IPS-15b (cell line): ENCODE data around the gene MPRIP.

Experiments used
- H3K27me3 ChIP-seq: one replicate; pipeline ENCODE4 v1.6.1; 2013; ENCODE audit warnings: low read length; ENCODE audit not compliant: control insufficient read depth, insufficient read depth
- H3K36me3 ChIP-seq: one replicate; pipeline ENCODE4 v1.6.1; 2013; ENCODE audit warnings: low read length; ENCODE audit not compliant: control insufficient read depth, insufficient read depth
- H3K4me1 ChIP-seq: one replicate; pipeline ENCODE4 v1.6.1; 2013; ENCODE audit warnings: mild to moderate bottlenecking, low read length; ENCODE audit not compliant: control insufficient read depth, insufficient read depth
- H3K4me3 ChIP-seq: one replicate; pipeline ENCODE4 v1.5.1; 2013; ENCODE audit warnings: low read depth, low read length
- H3K9ac ChIP-seq: one replicate; pipeline ENCODE4 v1.6.1; 2013; ENCODE audit warnings: low read depth, mild to moderate bottlenecking, low read length
- H3K9me3 ChIP-seq: one replicate; pipeline ENCODE4 v1.6.1; 2013; ENCODE audit warnings: mild to moderate bottlenecking, low read length; ENCODE audit not compliant: control insufficient read depth, insufficient read depth

Gene MPRIP

GRCh38 chr17:17137731-17138585, 95.7 kb downstream of the MPRIP start:
- H3K4me1 ChIP-seq = no peaks in the 10 kb centered on the region
- H3K36me3 ChIP-seq = peaks cover 25% of the 10 kb centered on the region
- H3K9ac ChIP-seq = no peak overlapping the region
- no peak overlapping the region for H3K4me3 ChIP-seq
- H3K27me3 ChIP-seq = no peaks in the 10 kb centered on the region
- H3K9me3 ChIP-seq = no peaks in the 10 kb centered on the region

- H3K27me3 ChIP-seq = no peaks in the 10 kb centered on the region
- no peaks in the 10 kb centered on the region for H3K9me3 ChIP-seq
- H3K4me3 ChIP-seq = no peak overlapping the region
- H3K4me1 ChIP-seq = no peaks in the 10 kb centered on the region
- H3K36me3 ChIP-seq = peaks cover 38% of the 10 kb centered on the region
- no peak overlapping the region for H3K9ac ChIP-seq
Observed at GRCh38 chr17:17139972-17140589, 97.8 kb downstream of the MPRIP start.

- no peaks in the 10 kb centered on the region for H3K27me3 ChIP-seq
- H3K36me3 ChIP-seq = peaks cover 41% of the 10 kb centered on the region
- H3K4me3 ChIP-seq = no peak overlapping the region
- H3K9ac ChIP-seq = no peak overlapping the region
- no peaks in the 10 kb centered on the region for H3K9me3 ChIP-seq
- H3K4me1 ChIP-seq = no peaks in the 10 kb centered on the region
Observed at GRCh38 chr17:17140590-17140980, 98.3 kb downstream of the MPRIP start.

GRCh38 chr17:17141279-17141678, 99.0 kb downstream of the MPRIP start:
- H3K4me1 ChIP-seq = no peaks in the 10 kb centered on the region
- no peak overlapping the region for H3K9ac ChIP-seq
- no peaks in the 10 kb centered on the region for H3K27me3 ChIP-seq
- H3K4me3 ChIP-seq = no peak overlapping the region
- peaks cover 47% of the 10 kb centered on the region for H3K36me3 ChIP-seq
- H3K9me3 ChIP-seq = no peaks in the 10 kb centered on the region

- no peaks in the 10 kb centered on the region for H3K4me1 ChIP-seq
- H3K27me3 ChIP-seq = no peaks in the 10 kb centered on the region
- H3K9ac ChIP-seq = no peak overlapping the region
- H3K4me3 ChIP-seq = no peak overlapping the region
- H3K36me3 ChIP-seq = peaks cover 54% of the 10 kb centered on the region
- no peaks in the 10 kb centered on the region for H3K9me3 ChIP-seq
Observed at GRCh38 chr17:17141860-17142552, 99.7 kb downstream of the MPRIP start.

- Histone ChIP-seq H3K36me3 (peaks cover 57% of the 10 kb centered on the region), H3K9ac (no peak overlapping the region), H3K9me3 (no peaks in the 10 kb centered on the region), H3K4me1 (no peaks in the 10 kb centered on the region), H3K27me3 (no peaks in the 10 kb centered on the region), H3K4me3 (no peak overlapping the region)
Observed at GRCh38 chr17:17142556-17142955, 100.3 kb downstream of the MPRIP start.

GRCh38 chr17:17143501-17143900, 101.2 kb downstream of the MPRIP start:
- no peaks in the 10 kb centered on the region for H3K27me3 ChIP-seq
- no peak overlapping the region for H3K9ac ChIP-seq
- H3K4me3 ChIP-seq = no peak overlapping the region
- no peaks in the 10 kb centered on the region for H3K4me1 ChIP-seq
- H3K9me3 ChIP-seq = no peaks in the 10 kb centered on the region
- H3K36me3 ChIP-seq = peaks cover 48% of the 10 kb centered on the region

- H3K36me3 ChIP-seq = peaks cover 48% of the 10 kb centered on the region
- H3K9ac ChIP-seq = no peak overlapping the region
- H3K27me3 ChIP-seq = no peaks in the 10 kb centered on the region
- no peaks in the 10 kb centered on the region for H3K4me1 ChIP-seq
- no peak overlapping the region for H3K4me3 ChIP-seq
- H3K9me3 ChIP-seq = no peaks in the 10 kb centered on the region
Observed at GRCh38 chr17:17144061-17144460, 101.8 kb downstream of the MPRIP start.

GRCh38 chr17:17144916-17145665, 102.8 kb downstream of the MPRIP start:
- H3K9ac ChIP-seq = no peak overlapping the region
- no peaks in the 10 kb centered on the region for H3K27me3 ChIP-seq
- H3K4me1 ChIP-seq = no peaks in the 10 kb centered on the region
- H3K9me3 ChIP-seq = no peaks in the 10 kb centered on the region
- peaks cover 47% of the 10 kb centered on the region for H3K36me3 ChIP-seq
- H3K4me3 ChIP-seq = no peak overlapping the region

GRCh38 chr17:17146786-17147406, 104.6 kb downstream of the MPRIP start:
- H3K4me1 ChIP-seq = no peaks in the 10 kb centered on the region
- H3K9me3 ChIP-seq = no peaks in the 10 kb centered on the region
- no peaks in the 10 kb centered on the region for H3K27me3 ChIP-seq
- peaks cover 49% of the 10 kb centered on the region for H3K36me3 ChIP-seq
- H3K9ac ChIP-seq = no peak overlapping the region
- H3K4me3 ChIP-seq = no peak overlapping the region

GRCh38 chr17:17147821-17148220, 105.6 kb downstream of the MPRIP start:
- no peaks in the 10 kb centered on the region for H3K27me3 ChIP-seq
- no peak overlapping the region for H3K4me3 ChIP-seq
- no peaks in the 10 kb centered on the region for H3K4me1 ChIP-seq
- H3K9ac ChIP-seq = no peak overlapping the region
- peaks cover 51% of the 10 kb centered on the region for H3K36me3 ChIP-seq
- no peaks in the 10 kb centered on the region for H3K9me3 ChIP-seq
